DND-41 (cell line): ENCODE results near the gene CCDC40.

Experiments
- CTCF ChIP-seq: IDR thresholded peaks from 2 replicates; pipeline ENCODE4 v1.5.1; 2012; ENCODE audit warnings: borderline replicate concordance, low read length, moderate library complexity, mild to moderate bottlenecking; ENCODE audit not compliant: poor library complexity, severe bottlenecking; ENCODE audit errors: extremely low read depth
- EZH2 ChIP-seq: IDR thresholded peaks from 3 replicates; pipeline ENCODE4 v1.6.1; 2012; ENCODE audit warnings: borderline replicate concordance, low read depth, mild to moderate bottlenecking, moderate library complexity, low read length, inconsistent platforms; ENCODE audit not compliant: severe bottlenecking

GRCh38 chr17:80064696-80065095 lies 28.3 kb downstream of the CCDC40 start:
- no peak for TF ChIP-seq EZH2
- TF ChIP-seq CTCF: no peak
